ENCODE results near the gene BIRC3. TPM values are rescaled to one million over a fixed set of nuclear protein-coding genes. Genes with fewer than 3 reads are reported as not detected.

BIRC3 gene
- polyA plus RNA-seq, 1 donor (not counting 4 experiments of a cell fraction or from before 2014, with no cell fraction given): 2.1 TPM

DNA sequence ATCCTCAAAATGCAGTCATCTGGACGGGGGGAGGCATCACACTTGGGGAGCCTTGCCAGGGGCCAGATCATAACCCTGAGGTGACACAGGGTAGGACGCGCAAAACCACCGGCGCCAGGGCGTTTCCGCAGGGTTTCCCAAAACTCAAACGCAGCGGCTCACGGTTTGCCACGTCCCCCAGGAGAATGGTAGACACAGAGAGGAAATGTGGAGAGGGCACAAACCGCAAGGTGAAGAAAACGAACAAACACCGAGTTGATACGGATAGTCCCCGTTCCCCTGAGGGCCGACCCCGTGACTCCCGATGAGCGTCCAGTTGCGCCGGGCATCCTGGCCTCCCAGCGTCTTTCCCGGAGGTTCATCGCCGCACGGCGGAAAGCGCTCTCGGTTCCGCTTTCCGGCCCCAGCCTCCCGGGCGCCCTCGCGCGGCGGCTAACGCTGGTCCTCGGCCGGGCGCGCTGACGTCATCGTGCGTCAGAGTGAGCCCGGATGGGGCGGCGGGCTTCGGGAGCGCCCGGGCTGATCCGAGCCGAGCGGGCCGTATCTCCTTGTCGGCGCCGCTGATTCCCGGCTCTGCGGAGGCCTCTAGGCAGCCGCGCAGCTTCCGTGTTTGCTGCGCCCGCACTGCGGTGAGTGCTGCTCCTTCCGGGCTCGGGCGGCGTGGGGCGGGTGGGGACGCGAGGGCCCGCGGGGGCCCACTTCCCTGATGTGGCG lies 29.6 kb downstream of the BIRC3 start, which contains the start of gene BIRC2:
BIRC2 (plus strand) TSS at position 467 of the 714 bp plus-strand sequence. CDS start 2,641 bp downstream, outside the sequence.
- dilution Hi-C loops (cut with MboI; ENCODE audit: extremely low pct_ligation_motif_present, low sequenced_read_pairs): no loop called here
- H2AFZ ChIP-seq (ENCODE audit: control insufficient read depth, low read length): peak within 1 kb of the TSS; percentile 77
- H3K27me3 ChIP-seq (ENCODE audit: control insufficient read depth, extremely low read depth, insufficient read depth, low read length): no peaks in the 10 kb centered on the region
- peak within 1 kb of the TSS; percentile 93 for H3K4me2 ChIP-seq (ENCODE audit: control insufficient read depth, extremely low read depth, insufficient read depth, low read depth, low read length)
- FAIRE-seq (no peak), DNase-seq (ENCODE audit: low read depth, low spot score) (no peak)
- H3K4me1 ChIP-seq (ENCODE audit: control insufficient read depth, extremely low read depth, insufficient read depth, low read length): peaks cover 20% of the 10 kb centered on the region
- H3K9ac ChIP-seq (ENCODE audit: control insufficient read depth, extremely low read depth, insufficient read depth, low read length): peak within 1 kb of the TSS; percentile 97
- no peaks in the 10 kb centered on the region for H3K9me3 ChIP-seq (ENCODE audit: control insufficient read depth, low read depth, low read length)
- H3K9me1 ChIP-seq (ENCODE audit: control insufficient read depth, extremely low read depth, insufficient read depth, low read length): no peaks in the 10 kb centered on the region
- H3K4me3 ChIP-seq (ENCODE audit: control insufficient read depth in 2 of 3, extremely low read depth in 1 of 3, insufficient read depth in 2 of 3, low read depth in 1 of 3, low read length in 3 of 3): peak within 1 kb of the TSS; percentile 93 to 97 (median 97)
- TF ChIP-seq, protein P1, sequence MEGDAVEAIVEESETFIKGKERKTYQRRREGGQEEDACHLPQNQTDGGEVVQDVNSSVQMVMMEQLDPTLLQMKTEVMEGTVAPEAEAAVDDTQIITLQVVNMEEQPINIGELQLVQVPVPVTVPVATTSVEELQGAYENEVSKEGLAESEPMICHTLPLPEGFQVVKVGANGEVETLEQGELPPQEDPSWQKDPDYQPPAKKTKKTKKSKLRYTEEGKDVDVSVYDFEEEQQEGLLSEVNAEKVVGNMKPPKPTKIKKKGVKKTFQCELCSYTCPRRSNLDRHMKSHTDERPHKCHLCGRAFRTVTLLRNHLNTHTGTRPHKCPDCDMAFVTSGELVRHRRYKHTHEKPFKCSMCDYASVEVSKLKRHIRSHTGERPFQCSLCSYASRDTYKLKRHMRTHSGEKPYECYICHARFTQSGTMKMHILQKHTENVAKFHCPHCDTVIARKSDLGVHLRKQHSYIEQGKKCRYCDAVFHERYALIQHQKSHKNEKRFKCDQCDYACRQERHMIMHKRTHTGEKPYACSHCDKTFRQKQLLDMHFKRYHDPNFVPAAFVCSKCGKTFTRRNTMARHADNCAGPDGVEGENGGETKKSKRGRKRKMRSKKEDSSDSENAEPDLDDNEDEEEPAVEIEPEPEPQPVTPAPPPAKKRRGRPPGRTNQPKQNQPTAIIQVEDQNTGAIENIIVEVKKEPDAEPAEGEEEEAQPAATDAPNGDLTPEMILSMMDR (optimal IDR thresholded peaks at IDR 0.05 in 1 of 3, IDR thresholded peaks at IDR 0.05 in 1 of 3, conservative IDR thresholded peaks at IDR 0.05 in 1 of 3; ENCODE audit: extremely low read depth in 1 of 3, insufficient read depth in 2 of 3, low read length in 3 of 3): peak; percentile 67 to 87 (median 78)
- TF ChIP-seq EZH2 (IDR thresholded peaks at IDR 0.05; ENCODE audit: low read length): no peak
- peaks cover 2 to 13% of the 10 kb centered on the region in 2 experiments for H3K36me3 ChIP-seq (ENCODE audit: control insufficient read depth in 2 of 2, extremely low read depth in 1 of 2, insufficient read depth in 2 of 2, low read length in 2 of 2)
- H4K20me1 ChIP-seq (ENCODE audit: control insufficient read depth, extremely low read depth, insufficient read depth, low read length): no peaks in the 10 kb centered on the region
- H3K79me2 ChIP-seq (ENCODE audit: control insufficient read depth, insufficient read depth, low read length): peaks cover 44% of the 10 kb centered on the region
- peak within 1 kb of the TSS; percentile 94 for H3K27ac ChIP-seq (ENCODE audit: control insufficient read depth, insufficient read depth, low read length)

DNA sequence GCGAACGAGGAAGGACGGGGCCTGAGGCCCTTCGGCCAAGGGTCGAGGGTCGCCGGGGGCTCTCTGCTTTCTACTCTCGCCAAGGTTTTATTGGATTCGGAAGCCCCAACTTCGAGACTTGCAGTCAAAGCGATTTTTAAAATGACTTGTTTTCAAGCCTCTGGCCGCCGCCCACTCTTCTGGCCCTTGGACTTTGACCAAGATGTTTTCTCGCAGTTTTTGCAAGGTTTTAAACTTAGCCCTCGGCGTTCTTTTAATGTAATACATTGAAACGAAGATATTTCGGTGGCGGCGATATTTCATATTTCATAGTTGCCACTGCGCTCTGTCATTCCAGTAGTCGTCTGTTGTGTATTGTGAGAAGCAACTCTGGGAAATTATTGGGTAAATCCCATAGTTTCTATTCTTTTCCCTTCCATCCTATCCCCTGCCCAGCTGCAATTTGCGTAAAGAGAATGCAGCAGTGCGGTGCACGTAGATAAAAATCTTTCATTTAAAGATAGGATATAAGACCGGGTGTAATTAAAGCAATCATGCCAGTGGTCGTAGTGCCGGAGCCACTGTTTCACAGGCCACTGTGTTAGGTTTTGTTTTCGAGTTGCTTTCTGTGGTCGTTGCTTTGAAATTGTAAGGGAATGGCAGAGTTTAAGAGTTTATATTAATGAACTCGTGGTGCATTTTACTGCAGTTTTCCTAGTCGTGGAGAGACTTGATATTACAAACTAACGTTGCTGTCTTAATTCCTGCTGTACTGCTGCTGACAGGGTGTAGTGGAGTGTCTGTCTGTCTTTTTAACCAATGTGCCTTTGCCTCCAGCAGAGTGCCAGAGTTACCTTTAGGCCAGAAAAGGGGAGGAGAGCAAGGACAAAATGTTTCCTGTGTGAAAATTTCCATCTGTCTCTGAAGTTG lies 30.4 kb downstream of the BIRC3 start:
- Histone ChIP-seq H3K9me1 (ENCODE audit: control insufficient read depth, extremely low read depth, insufficient read depth, low read length) (no peaks in the 10 kb centered on the region), H3K79me2 (ENCODE audit: control insufficient read depth, insufficient read depth, low read length) (peaks cover 46% of the 10 kb centered on the region), H3K27ac (ENCODE audit: control insufficient read depth, insufficient read depth, low read length) (peak overlapping the region; percentile 94), H3K4me1 (ENCODE audit: control insufficient read depth, extremely low read depth, insufficient read depth, low read length) (peaks cover 19% of the 10 kb centered on the region), H2AFZ (ENCODE audit: control insufficient read depth, low read length) (peak overlapping the region; percentile 28), H3K36me3 (ENCODE audit: control insufficient read depth in 2 of 2, extremely low read depth in 1 of 2, insufficient read depth in 2 of 2, low read length in 2 of 2) (peaks cover 2 to 13% of the 10 kb centered on the region in 2 experiments), H3K9me3 (ENCODE audit: control insufficient read depth, low read depth, low read length) (no peaks in the 10 kb centered on the region), H3K9ac (ENCODE audit: control insufficient read depth, extremely low read depth, insufficient read depth, low read length) (peak overlapping the region; percentile 97), H3K4me3 (ENCODE audit: control insufficient read depth in 2 of 3, extremely low read depth in 1 of 3, insufficient read depth in 2 of 3, low read depth in 1 of 3, low read length in 3 of 3) (peak overlapping the region; percentile 89 to 97 (median 93)), H3K27me3 (ENCODE audit: control insufficient read depth, extremely low read depth, insufficient read depth, low read length) (no peaks in the 10 kb centered on the region), H4K20me1 (ENCODE audit: control insufficient read depth, extremely low read depth, insufficient read depth, low read length) (no peaks in the 10 kb centered on the region), H3K4me2 (ENCODE audit: control insufficient read depth, extremely low read depth, insufficient read depth, low read depth, low read length) (peak overlapping the region; percentile 88)
- DNase-seq (ENCODE audit: low read depth, low spot score): no peak
- TF ChIP-seq, protein P1 (optimal IDR thresholded peaks at IDR 0.05 in 1 of 3, IDR thresholded peaks at IDR 0.05 in 1 of 3, conservative IDR thresholded peaks at IDR 0.05 in 1 of 3; ENCODE audit: extremely low read depth in 1 of 3, insufficient read depth in 2 of 3, low read length in 3 of 3): no peak
- TF ChIP-seq EZH2 (IDR thresholded peaks at IDR 0.05; ENCODE audit: low read length): no peak
- dilution Hi-C loops (cut with MboI; ENCODE audit: extremely low pct_ligation_motif_present, low sequenced_read_pairs): no loop called here
- FAIRE-seq: peak; percentile 72

Measured in keratinocyte (primary cell).